CD4-positive, alpha-beta T cell treated with Interleukin-21 for 1 hour (primary cell): ENCODE data around the gene PSMA7.

ENCODE experiments used
- DNase-seq: peaks from one replicate; pipeline ENCODE4 v3.0.0-alpha.2; 2020

Gene PSMA7

DNA sequence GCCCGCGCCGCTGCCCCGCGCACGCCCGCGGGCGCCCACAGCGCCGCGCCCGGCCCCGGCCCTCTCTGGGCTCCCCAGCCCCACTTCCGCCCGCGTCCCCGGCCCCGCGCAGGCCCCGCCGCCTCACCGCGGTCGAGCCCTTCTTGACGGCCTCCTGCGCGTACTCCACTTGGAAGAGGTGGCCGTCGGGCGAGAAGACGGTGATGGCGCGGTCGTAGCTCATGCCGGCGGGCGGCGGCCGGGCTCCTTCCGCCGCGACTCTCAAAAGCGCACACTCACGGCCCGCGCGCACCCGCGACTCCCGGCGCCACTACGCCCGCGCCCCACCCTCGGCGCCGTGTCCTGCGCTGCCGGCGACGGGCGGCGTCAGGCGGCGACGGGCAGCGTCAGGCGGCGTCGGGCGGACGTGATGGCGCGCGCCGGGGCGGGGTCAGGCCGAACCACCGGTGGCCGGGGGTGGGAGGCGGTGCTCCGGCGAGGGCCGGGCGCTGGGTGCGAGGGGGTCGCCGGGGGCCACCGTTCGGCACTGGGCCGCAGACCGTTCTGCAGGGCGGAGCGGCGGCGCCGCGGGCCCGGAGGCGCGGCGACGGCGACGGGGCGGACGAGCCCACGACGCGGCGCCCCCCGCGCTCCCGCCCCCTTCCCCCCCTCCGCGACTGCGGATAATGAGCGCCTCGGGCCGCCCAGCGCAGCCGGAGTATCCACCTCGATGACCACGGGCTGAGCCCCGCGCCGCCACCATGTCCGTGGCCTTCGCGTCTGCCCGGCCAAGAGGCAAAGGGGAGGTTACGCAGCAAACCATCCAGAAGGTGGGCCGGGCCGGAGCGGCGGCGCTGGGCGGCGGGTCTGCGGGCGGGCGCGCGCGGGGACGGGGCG is at the start of gene PSMA7, which contains the start of gene SS18L1:
Gene PSMA7 (minus strand): TSS at position 314 of the 876 bp plus-strand sequence. CDS start 91 bp downstream, at position 223.
Gene SS18L1 (plus strand): TSS at position 689 of the 876 bp plus-strand sequence. CDS start 52 bp downstream, at position 741.
- DNase-seq, result peak; percentile 87

DNA sequence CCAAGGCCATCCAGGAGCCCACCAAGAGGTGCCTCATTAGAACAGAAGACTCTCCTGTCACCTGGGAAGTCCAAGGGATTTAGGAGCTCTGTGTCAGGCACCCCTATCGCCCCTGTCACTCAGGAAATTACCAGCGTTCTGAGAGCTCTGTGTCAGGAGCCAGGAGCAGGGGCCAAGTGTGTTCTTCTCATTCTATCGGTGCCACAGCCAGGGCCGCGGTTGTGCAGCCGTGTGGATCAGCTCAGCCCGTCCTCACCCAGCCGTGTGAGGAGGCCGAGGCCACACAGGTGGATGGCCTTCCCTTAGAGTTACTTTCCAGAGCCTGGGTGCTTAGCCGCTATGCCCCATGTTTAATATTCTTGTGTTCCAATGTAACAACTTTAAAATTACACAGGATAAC is 49.4 kb upstream of the PSMA7 start:
- no peak for DNase-seq

DNA sequence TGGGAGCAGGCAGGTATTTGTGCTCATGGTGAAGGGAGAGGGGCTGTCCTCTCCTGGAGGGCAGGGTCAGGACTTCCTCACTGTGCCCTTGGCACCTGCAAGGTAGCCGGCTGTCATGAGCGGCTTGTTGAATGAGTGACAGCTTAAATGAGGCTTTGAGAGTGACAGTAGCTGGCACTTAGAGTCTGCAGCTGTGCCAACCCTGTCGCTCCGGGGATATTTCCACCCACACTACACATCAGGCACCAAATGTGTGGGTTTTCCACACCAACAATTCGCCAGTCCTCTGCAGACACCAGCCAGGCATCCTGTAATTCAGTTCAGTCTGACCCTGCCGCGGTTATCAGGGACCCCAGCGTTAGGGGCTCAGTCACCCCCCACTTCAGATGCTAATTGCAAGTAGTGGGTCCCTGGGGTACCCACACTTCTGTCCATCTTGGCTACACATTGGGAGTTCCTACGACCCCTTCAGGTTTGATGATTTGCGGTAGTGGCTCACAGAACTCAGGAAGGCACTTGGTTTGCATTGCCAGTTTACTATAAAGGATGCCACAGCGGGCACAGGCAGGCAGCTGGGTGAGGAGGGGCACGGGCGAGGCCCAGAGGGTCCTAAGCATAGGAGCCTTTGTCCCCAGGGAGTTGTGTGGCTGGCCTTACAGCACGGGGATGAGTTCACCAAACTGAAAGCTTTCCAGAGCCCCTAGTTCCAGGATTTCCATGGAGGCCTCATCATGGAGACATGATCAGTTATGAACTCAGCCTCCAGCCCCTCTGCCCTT is 48.8 kb upstream of the PSMA7 start:
- DNase-seq, result no peak

DNA sequence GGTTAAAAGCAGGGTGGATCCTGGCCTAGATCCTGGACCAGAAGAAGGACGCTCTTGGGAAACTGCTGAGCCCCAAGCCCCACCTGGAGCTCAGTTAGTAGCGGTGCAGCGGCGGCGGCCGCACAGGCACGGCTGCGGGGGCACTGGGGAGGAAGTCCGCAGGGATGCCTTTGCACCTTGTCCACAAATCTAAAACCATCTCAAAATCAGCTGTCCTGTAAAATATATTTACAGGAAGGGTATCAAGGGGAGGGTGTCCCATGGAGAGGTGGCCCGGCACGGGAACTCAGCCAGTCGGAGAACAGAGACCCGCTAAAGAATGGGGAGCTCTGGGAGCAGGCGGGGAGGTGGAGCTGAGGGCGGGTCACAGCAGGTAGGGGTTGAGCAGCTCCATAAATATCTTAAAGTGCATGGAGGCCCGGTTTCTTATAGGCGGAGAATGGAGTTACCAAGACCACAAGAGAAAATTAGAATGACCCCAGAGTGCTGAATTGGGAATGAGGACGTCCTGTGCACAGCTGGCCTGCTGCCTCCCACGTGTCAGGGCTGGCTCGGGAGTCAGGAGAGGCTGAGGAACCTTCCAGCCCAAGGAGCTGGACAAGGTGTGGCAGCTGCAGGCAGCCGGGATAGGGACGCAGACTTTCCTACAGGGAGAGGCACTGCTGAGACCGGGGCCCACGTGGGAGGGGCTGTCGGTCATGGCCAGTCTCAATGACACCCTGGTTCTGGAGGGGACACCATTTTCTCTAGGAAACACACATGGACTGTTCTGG is 47.6 kb upstream of the PSMA7 start:
- no peak for DNase-seq

DNA sequence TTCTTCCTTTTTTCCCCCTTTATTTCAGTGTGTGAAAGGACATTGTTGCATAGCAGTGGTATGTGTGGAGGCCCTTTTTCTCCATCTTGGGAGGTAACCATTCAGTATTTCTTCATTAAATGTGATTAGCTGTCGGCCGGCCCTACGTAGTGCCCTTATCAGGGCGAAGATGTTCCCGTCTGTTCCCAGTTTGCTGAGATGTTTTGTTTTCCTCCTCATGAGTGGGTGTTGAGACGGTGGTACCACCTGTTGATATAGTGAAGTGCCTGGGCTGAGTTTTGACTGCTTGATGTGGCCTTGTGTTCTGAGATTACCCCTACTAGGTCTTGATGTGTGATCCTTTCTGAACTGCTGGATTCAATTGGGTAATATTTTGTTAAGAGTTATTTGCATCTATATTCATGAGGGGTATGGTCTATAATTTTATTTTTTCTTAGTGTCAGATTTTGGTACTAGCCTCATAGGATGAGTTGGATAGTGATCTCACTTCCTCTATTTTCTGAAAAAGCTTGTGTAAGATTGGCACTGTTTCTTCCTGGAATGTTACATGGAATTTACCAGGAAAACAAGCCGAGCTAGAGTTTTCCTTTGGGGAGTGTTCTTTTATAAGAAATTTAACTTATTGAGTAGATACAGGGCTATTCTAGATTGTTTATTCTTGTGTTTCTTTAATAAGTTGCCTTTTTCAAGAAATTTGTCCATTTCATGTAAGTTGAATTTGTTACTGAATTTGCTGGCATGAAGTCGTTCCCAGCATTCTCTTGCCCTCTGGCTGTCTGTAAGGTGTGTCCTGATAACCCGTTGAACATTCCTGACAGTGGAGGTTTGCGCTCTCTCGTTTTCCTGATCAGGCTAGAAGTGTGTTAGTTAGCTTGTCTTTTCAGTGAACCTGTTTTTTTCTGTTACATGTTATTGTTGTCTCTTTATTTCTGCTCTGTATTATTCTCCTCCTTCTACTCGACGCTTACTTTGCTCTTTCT is 44.0 kb upstream of the PSMA7 start:
- DNase-seq, result no peak

DNA sequence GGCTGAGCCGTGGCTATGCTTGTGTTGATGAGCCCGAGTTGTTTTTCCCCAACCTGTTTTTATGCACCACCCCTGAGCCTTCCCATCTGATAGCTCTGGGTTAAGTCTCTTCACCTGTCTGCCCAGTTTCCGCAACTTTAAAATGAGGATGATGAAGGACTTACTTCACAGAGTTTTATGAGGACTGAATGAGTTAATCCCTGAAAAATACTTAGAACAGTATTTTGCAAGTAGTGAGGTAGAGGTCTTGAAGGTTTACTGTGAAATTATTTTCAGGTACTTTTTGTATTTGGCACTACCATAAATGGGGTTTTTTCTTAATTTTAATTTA is 42.9 kb upstream of the PSMA7 start:
- DNase-seq, result no peak

DNA sequence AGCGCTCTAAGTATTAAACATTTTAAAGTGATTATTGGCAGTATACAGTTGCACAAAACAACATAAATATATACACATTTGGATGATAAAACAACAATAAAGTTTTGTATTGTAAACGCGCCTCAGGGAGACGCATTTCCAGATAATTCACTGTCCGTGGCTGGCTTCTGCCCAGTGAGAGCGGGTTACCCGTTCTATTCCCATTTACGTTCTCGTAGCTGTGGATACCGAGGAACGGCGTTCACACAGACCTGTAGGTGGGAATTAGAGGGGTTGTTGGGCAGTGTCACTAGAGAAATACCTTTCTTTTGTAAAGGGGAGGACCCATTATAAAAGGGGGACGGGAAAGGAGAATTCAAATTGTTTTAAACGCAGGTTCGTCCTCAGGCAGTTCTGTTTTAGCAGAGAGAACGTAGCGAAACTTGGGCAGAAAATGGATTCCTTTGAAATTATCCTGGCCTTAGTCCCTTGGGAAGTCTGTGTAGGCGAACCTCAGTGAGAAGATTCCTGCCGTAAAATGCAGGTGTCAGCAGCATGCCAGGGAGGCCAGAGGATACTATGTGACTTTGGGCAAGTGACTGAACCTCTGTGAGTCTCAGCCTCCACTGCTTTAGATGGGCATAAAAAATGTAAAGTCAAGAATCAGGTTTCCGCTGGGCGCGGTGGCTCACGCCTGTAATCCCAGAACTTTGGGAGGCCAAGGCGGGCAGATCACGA is 40.4 kb upstream of the PSMA7 start:
- DNase-seq, result peak; percentile 7

DNA sequence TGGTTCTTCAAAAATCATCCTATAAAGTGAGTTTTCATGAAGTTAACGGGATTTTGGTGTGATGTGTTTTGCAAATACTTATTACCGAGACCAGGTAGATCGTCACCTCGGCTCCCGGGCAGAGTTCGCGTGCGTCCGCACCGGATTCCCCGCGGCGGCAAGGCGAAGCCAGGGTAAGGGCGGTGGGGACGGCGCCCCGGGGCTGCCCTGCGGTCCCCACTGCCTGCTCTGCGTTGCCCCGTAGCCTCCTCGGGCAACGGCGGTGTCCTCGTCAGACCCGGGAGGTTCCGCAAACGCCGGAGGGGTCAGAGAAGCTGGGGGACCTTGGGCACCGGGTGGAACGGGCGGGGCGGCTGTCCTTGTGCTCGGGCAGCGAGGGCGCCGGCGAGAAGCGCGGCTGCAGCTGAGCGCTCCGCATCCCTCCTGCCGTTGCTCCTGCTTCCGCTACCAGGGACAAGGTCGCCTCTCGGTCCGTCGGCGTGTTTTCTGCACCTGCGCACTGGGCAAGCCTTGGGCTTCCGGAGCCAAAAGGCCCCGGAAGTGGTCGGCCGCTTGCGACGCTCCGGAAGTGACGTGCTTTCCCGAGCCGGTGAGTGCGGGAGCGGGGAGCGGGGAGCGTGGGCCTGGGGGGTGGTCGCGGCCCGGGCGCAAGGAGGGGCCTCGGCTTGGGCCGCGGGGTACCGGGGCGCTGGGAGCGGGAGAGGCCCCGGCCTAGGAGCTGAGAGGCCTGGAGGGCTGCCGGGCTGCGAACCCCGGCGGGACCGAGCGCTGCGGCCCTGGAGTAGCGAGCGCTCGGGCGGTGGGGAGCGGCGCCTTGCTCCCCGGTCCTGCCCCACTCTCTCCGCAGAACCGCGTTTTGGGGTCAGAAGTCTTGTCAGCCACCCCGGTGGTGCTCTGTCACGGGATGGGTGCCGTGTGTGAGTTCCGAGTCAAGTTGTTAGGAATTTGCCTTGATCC is 39.6 kb upstream of the PSMA7 start, which contains the start of gene MTG2:
Gene MTG2 (plus strand): TSS at position 560 of the 957 bp plus-strand sequence. CDS start 10,393 bp downstream, outside the sequence.
- peak; percentile 95 for DNase-seq

DNA sequence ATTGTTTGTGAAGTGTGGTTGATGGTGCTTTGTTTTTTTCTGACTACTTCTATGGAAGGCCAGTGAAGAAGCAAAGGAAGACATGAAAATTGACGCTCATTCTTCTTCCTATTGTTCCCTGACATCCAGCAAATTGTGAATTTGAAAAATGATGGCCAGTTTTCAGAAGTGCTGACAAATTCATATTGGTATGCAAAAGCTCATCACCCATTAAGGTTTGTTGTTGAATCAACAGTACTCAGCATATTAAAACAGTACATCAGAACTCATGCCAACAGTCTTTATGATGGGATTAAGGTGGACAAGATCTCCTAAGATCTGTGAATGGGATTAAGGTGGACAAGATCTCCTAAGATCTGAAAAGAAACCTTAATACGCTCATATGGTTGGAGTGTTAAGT is 38.6 kb upstream of the PSMA7 start:
- DNase-seq, result no peak

DNA sequence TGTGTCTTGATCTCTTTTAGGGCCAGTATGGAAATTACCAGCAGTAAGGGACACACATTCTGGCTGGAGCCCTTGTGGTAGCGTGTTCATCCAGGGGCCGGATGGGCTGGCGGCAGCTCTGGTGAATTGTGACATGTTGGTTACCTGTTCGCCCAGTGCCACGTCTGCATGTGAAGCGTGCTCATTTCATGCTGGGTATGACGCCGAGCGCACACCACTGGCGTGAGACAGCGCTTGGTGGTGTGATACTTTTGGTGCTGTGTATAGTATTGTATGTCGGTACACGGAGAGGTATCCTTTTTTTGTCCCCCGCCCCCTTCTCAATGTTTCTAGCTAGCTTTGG is 35.9 kb upstream of the PSMA7 start:
- DNase-seq, result no peak

DNA sequence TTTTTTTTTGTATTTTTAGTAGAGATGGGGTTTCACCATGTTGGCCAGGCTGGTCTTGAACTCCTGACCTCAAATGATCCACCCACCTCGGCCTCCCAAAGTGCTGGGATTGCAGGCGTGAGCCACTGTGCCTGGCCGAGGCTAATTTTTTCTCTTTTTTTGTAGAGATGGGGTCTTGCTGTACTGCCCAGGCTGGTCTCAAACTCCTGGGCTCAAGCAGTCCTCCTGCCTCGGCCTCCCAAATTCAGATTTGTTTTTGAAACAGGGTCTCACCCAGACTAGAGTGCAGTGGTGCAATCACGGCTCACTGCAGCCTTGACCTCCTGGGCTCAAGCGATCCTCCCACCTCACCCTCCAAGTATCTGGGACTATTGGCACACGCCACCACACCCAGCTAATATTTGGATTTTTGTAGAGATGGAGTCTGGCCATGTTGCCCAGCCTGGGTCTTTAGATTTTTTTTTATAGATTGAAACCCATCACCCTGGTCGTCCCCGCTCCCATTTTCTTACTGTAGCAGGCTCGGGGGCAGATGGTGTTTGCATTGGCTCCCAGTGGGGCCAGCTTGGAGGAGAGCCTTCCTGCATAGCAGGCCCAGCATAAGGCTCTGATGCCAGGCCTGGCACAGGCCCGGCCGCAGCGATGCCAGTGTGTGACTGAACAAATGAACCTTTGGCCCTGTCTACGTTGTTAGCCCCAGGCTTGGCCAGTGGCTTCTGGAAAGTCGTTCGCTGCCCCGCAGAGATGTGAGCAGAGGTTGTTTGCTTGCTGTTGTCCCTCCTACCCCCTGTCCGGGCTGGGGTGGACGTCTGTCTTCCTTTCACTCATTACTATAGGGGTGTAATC is 35.3 kb upstream of the PSMA7 start:
- DNase-seq, result no peak

DNA sequence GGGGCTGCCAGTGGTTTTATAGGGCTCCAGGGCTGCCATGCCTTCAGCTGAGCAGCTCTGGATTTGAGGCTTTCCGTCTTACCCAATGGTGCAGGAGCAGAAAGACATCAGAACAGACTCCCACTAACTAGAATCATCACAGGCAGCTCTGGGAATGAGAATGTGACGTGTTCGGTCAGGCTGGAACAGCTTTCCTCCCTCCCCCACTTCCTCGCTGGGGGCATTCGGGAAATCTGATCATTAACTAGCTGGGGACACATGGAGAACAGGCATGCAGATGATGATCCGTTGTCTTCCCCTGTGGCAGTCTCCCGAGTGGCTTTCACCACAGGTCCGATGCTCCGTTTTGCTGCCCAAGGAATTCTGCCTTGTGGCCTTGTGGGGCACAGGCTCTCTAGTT is 34.1 kb upstream of the PSMA7 start:
- DNase-seq, result no peak

DNA sequence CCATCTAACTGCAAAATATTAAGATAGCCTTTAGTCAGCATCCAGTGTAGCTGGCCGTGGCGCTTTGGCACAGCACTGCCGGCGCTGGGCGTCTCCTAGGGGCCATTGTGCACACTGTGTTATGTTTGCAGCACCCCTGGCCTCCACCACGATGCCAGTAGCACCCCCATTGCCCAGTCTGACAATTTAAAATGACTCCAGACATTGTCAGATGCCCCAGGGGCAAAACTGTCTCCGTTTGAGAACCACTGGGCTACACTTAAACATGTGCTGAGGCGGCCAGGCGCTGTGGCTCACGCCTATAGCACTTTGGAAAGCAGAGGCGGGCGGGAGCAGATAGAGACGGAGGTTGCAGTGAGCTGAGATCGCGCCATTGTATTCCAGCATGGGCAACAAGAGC is 33.7 kb upstream of the PSMA7 start:
- DNase-seq, result no peak

DNA sequence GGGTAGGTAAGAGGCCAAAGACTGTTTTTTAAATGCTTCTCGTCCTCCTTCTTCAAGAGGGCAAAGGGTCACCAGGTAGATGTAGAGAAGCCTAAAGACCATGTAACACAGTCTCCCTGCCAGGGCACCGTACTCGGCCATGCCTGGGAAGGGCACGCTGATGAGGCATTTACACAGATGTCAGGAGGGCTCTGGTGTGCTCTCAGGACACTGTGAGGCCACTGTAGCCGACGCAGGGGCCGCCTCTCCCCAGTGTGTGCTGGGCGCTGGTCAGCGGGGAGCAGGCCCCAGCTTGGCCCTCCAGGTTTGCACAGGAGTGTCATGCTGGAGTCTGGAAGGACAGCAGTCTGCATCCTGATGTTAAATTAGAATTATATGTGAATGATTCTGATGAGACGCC is 32.5 kb upstream of the PSMA7 start:
- DNase-seq, result no peak

DNA sequence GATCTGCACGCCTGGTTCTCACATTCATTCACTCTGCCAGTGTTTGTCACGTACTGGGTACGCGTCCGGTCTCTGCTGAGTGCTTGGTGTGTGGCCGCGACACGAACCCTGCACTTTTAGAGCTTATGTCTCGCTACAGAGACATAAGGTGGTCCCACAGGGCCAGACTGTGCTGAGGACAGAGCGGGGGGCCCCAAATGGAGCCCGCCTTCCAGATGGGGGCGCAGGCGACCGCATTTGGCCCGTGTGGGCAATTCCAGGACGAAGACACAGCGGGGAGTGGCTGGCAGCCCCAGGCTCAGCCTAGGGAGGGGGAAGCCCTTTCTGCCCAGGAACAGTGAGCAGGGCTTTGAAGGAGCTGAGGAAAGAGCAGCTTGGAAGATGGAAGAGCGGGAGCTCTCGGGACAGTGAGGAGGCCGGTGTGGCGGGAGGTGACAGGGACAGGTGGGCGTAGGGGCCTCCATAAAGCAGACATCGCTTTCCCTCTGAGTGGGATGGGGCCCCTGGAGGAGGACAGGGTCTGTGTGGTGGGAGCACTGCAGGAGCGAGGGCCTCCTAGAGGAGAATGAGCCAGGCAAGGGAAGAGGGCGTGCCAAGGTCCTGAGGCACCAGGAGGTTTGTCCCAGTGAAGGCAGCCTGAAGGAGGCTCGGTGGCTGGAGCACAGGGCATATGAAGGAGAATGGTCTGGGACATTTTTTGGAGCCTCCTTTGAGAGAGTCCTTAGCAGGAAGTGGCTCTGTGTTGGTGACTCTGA is 31.9 kb upstream of the PSMA7 start:
- no peak for DNase-seq

DNA sequence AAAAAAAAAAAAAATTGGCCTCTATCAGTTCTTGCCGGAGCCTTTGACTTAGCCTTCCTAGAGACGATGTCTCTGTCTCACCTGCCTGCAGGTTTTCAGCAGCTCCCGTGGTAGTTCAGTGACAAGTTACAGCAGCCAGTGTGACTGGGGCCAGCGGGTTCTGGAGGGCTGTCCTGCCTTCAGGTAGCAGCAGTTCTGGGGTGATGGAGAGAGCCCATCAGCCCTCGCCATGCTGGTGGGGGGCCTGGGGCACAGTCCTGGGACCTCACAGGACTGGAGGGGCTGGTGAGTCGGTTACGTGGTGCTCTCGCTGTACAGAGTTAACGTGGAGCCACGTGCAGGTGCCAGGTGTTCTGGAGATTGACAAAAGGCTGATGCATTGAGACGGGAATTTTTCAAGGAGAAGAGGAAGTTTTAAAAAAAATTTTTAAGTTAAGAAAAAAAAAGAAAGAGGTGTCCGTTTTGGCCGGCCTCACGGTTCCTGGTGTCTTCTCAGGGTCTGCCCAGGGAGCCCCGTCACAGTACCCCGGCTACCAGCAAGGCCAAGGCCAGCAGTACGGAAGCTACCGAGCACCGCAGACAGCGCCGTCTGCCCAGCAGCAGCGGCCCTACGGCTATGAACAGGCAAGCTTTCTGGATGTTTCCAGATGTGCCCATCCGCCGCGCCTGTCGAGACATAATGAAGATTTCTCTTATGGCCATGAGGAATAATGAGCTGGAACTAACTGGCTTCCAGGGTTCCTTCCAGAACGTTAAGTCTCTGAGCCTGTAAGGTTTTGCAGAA is 31.0 kb upstream of the PSMA7 start:
- no peak for DNase-seq

DNA sequence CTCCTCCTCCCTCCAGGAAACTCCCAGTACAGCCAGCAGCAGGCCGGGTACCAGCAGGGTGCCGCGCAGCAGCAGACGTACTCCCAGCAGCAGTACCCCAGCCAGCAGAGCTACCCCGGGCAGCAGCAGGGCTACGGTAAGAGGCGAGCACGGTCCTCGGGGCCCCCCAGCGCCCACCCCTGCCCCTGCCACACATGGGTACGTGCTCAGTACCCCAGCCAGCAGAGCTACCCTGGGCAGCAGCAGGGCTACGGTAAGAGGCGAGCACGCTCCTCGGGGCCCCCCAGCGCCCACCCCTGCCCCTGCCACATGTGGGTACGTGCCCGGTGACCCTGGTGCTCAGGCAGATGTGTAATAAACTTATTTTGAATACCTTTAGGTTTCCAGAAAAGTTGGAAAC is 29.5 kb upstream of the PSMA7 start:
- DNase-seq, result no peak

DNA sequence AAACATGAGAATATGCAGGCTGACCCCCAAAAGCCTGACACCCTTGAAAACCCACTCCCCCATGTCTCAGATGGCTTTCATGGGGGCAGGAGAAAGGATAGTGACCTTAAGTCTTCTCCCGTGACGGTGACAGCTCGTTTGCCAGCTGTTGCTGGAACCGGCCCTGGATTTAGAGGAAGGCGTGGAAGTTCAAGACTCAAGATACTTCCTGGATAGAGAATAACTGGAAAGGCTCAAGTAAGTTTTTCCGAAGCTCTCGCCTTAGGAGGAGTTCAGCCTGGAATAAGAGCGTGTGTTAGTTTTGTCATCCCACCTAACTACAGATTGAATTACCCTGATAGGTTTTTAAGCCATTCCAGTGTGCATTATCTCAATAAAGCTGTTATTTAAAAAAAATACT is 28.1 kb upstream of the PSMA7 start:
- no peak for DNase-seq
